Lower lobe of right lung (tissue), 2 donors: Measurements from ENCODE around the gene VPS54. TPM values are rescaled to one million over a fixed set of nuclear protein-coding genes. Genes with fewer than 3 reads are reported as not detected.
A peak's percentile ranks its signal among the peaks of the same experiment; 100 is the strongest.

Experiments
- ATAC-seq, 2 donors: fragments of 200-7000 bp; cut with Tn5 transposase; one replicate each; pipeline ENCODE4 v1.9.1; 2020 to 2022; ENCODE audit warnings: mild to moderate bottlenecking in 2 of 2, moderate library complexity in 2 of 2
- DNase-seq: peaks from one replicate; pipeline ENCODE4 v3.0.0-alpha.2; 2020
- H3K27ac ChIP-seq: fragments of 200-600 bp; one replicate; pipeline ENCODE4 v1.8.0; 2022
- H3K27me3 ChIP-seq: fragments of 200-600 bp; one replicate; pipeline ENCODE4 v1.8.0; 2022; ENCODE audit warnings: low read depth
- H3K36me3 ChIP-seq: fragments of 200-600 bp; one replicate; pipeline ENCODE4 v1.8.0; 2022; ENCODE audit warnings: mild to moderate bottlenecking
- H3K4me1 ChIP-seq: fragments of 200-600 bp; one replicate; pipeline ENCODE4 v1.8.0; 2022
- H3K4me3 ChIP-seq: fragments of 200-600 bp; one replicate; pipeline ENCODE4 v1.8.0; 2022; ENCODE audit warnings: mild to moderate bottlenecking
- H3K9me3 ChIP-seq: fragments of 200-600 bp; one replicate; pipeline ENCODE4 v1.8.0; 2022
- CTCF ChIP-seq: fragments of 200-600 bp; IDR thresholded peaks from one replicate; pipeline ENCODE4 v1.8.0; 2022; ENCODE audit warnings: antibody characterized with exemption, mild to moderate bottlenecking
- intact Hi-C: fragments of 100-400 bp; cut with DNase I; formaldehyde crosslinking; loops from one replicate; pipeline ENCODE4 v1.11.0; 2022
- total RNA-seq: library from RNA; stranded (reverse); fragmentation: NEBNext Ultra II Directional; extraction: Animal tissue kit (Norgen Biotek cat#: 25700); gene quantifications from one replicate; pipeline ENCODE4 v1.2.1, GENCODE V29; 2021
- donor health status: DM: no; HTN: yes; CAD: no; lungs with severe emphysema.

VPS54 gene
- total RNA-seq, 1 donor from 2014 or later: 26.7 TPM

- H3K4me1 ChIP-seq: peaks cover 30% of the 10 kb centered on the region
- intact Hi-C loops: no loop called here
- H3K36me3 ChIP-seq: no peaks in the 10 kb centered on the region
- TF ChIP-seq CTCF: no peak
- H3K27ac ChIP-seq: no peak overlapping the region
- H3K27me3 ChIP-seq: no peaks in the 10 kb centered on the region
- no peaks in the 10 kb centered on the region for H3K9me3 ChIP-seq
- ATAC-seq (no peak), DNase-seq (no peak)
- no peak overlapping the region for H3K4me3 ChIP-seq
Observed at GRCh38 chr2:64021578-64021977, 2.4 kb upstream of the VPS54 start.

- no peak for TF ChIP-seq CTCF
- DNase-seq: no peak
- Histone ChIP-seq H3K4me3 (peak overlapping the region; percentile 63), H3K27me3 (no peaks in the 10 kb centered on the region), H3K36me3 (no peaks in the 10 kb centered on the region), H3K9me3 (no peaks in the 10 kb centered on the region), H3K27ac (peak overlapping the region; percentile 90), H3K4me1 (peaks cover 45% of the 10 kb centered on the region)
- no peak for ATAC-seq
- intact Hi-C loops: no loop called here
Observed at GRCh38 chr2:64019975-64020528, 824 bp upstream of the VPS54 start.

- no peak for TF ChIP-seq CTCF
- Histone ChIP-seq H3K27me3 (no peaks in the 10 kb centered on the region), H3K36me3 (no peaks in the 10 kb centered on the region), H3K9me3 (no peaks in the 10 kb centered on the region), H3K4me3 (peak overlapping the region; percentile 63), H3K27ac (peak overlapping the region; percentile 90), H3K4me1 (peaks cover 53% of the 10 kb centered on the region)
- DNase-seq (peak; percentile 75), ATAC-seq (peak; percentile 82 to 83)
- intact Hi-C loops: no loop called here
Observed at GRCh38 chr2:64018701-64019082, 536 bp downstream of the VPS54 start.

GRCh38 chr2:64017811-64018700, 1.2 kb downstream of the VPS54 start:
- H3K4me3 ChIP-seq: peak overlapping the region; percentile 63
- peak overlapping the region; percentile 90 for H3K27ac ChIP-seq
- no peaks in the 10 kb centered on the region for H3K36me3 ChIP-seq
- H3K27me3 ChIP-seq: no peaks in the 10 kb centered on the region
- intact Hi-C loops: no loop called here
- peaks cover 53% of the 10 kb centered on the region for H3K4me1 ChIP-seq
- TF ChIP-seq CTCF: no peak
- no peaks in the 10 kb centered on the region for H3K9me3 ChIP-seq
- peak in 1 of 2 donors; percentile 45 for ATAC-seq
- DNase-seq: no peak

GRCh38 chr2:64015898-64016297, 3.3 kb downstream of the VPS54 start:
- no peak overlapping the region for H3K4me3 ChIP-seq
- no peaks in the 10 kb centered on the region for H3K36me3 ChIP-seq
- H3K27me3 ChIP-seq: no peaks in the 10 kb centered on the region
- no peak for ATAC-seq
- H3K27ac ChIP-seq: peak overlapping the region; percentile 7
- no peaks in the 10 kb centered on the region for H3K9me3 ChIP-seq
- intact Hi-C loops: no loop called here
- H3K4me1 ChIP-seq: peaks cover 53% of the 10 kb centered on the region
- TF ChIP-seq CTCF: no peak
- DNase-seq: no peak
